GM12878 (cell line): ENCODE measurements around the gene WDFY1. TPM values are rescaled to one million over a fixed set of nuclear protein-coding genes. Genes with fewer than 3 reads are reported as not detected.

Experiments
- ATAC-seq: fragments of 200-7000 bp; cut with Tn5 transposase; 3 replicates; pipeline ENCODE4 v1.9.1; 2020; ENCODE audit warnings: mild to moderate bottlenecking, moderate library complexity
- BruUV-seq: library from RNA; stranded (reverse); fragments of 400-500 nt; replicated peaks from 2 replicates; lab custom pipeline; 2021; lab: Mats Ljungman, UMichigan
- CTCF ChIA-PET: fragments of 300-600 bp; sonication (Branson Sonifier 250); formaldehyde crosslinking; extraction: SDS; loops from one replicate; lab custom pipeline; 2021; ENCODE audit warnings: inconsistent platforms; lab: Yijun Ruan, JAX
- POLR2A ChIA-PET: fragments of 350-600 bp; formaldehyde crosslinking; extraction: SDS; loops from one replicate; lab custom pipeline; 2021; ENCODE audit warnings: inconsistent platforms; lab: Charles Lee
- RAD21 ChIA-PET: fragments of 300-600 bp; sonication (Branson Sonifier 250); formaldehyde crosslinking; loops from one replicate; lab custom pipeline; 2023; ENCODE audit warnings: antibody characterized with exemption; ENCODE audit not compliant: unreplicated experiment; lab: Charles Lee
- SMC1A ChIA-PET: fragments of 300-600 bp; sonication (Branson Sonifier 250); formaldehyde crosslinking; loops from one replicate; lab custom pipeline; 2023; ENCODE audit not compliant: unreplicated experiment, uncharacterized antibody; lab: Charles Lee
- DNase-seq: peaks from one replicate; pipeline ENCODE4 v3.0.0-alpha.2; 2011; ENCODE audit warnings: low read depth, low spot score
- FAIRE-seq: peaks from 3 replicates; lab custom pipeline; 2011; peaks lifted over from hg19 to GRCh38; lab: Jason Lieb, UNC
- H2AFZ ChIP-seq: 2 replicates; pipeline ENCODE4 v1.6.0; 2011; ENCODE audit warnings: low read depth, low read length, control low read depth; ENCODE audit not compliant: control insufficient read depth
- H3K27ac ChIP-seq: 2 replicates; pipeline ENCODE4 v1.5.1; 2011; ENCODE audit warnings: control low read depth; ENCODE audit not compliant: control insufficient read depth, insufficient read depth
- H3K27me3 ChIP-seq, 2 experiments: replicated peaks in 1 of 2; 2 replicates each; pipeline versions ENCODE4 v1.6.0 to v1.6.1; 2011; ENCODE audit warnings: low read length in 1 of 2; ENCODE audit not compliant: control insufficient read depth in 2 of 2, insufficient read depth in 2 of 2
- H3K36me3 ChIP-seq, 2 experiments: 2 replicates each; pipeline ENCODE4 v1.5.1; 2011; ENCODE audit warnings: low read length in 1 of 2; ENCODE audit not compliant: control insufficient read depth in 2 of 2, insufficient read depth in 2 of 2
- H3K4me1 ChIP-seq: 2 replicates; pipeline ENCODE4 v1.6.1; 2011; ENCODE audit warnings: mild to moderate bottlenecking, low read length, moderate library complexity, mixed read lengths; ENCODE audit not compliant: control insufficient read depth, insufficient read depth
- H3K4me2 ChIP-seq: 2 replicates; pipeline ENCODE4 v1.6.0; 2011; ENCODE audit warnings: control low read depth; ENCODE audit not compliant: control insufficient read depth, insufficient read depth
- H3K4me3 ChIP-seq: fragments of 200-600 bp; sonication (generic); 2 replicates; pipeline ENCODE4 v1.5.1; 2016
- H3K79me2 ChIP-seq: 2 replicates; pipeline ENCODE4 v1.6.0; 2011; ENCODE audit warnings: low read length; ENCODE audit not compliant: control insufficient read depth, insufficient read depth
- H3K9ac ChIP-seq: 2 replicates; pipeline ENCODE4 v1.8.0; 2011; ENCODE audit warnings: low read length, control low read depth, mixed read lengths; ENCODE audit not compliant: control insufficient read depth, insufficient read depth
- H3K9me3 ChIP-seq: replicated peaks from 3 replicates; pipeline ENCODE4 v1.5.1; 2011; ENCODE audit warnings: mild to moderate bottlenecking, low read length; ENCODE audit not compliant: control insufficient read depth, insufficient read depth
- H4K20me1 ChIP-seq: 2 replicates; pipeline ENCODE4 v1.6.0; 2011; ENCODE audit not compliant: control insufficient read depth, insufficient read depth
- BCL11A ChIP-seq: IDR thresholded peaks from 2 replicates; pipeline ENCODE4 v1.6.1; 2011; ENCODE audit warnings: low read depth, low read length
- BHLHE40 ChIP-seq, 2 experiments: fragments of 450-650 bp in 1 of 2; IDR thresholded peaks; 2 replicates each; pipeline ENCODE4 v1.6.1; 2011 to 2017; ENCODE audit warnings: low read depth in 2 of 2, borderline replicate concordance in 1 of 2, improper control_type of control experiment in 1 of 2, low read length in 1 of 2, mild to moderate bottlenecking in 1 of 2
- EP300 ChIP-seq, 2 experiments: fragments of 150-350 bp in 1 of 2; IDR thresholded peaks; 2 replicates each; pipeline ENCODE4 v1.6.1; 2011 to 2012; ENCODE audit warnings: low read depth in 2 of 2, low read length in 2 of 2, borderline replicate concordance in 1 of 2, improper control_type of control experiment in 1 of 2, inconsistent platforms in 1 of 2; ENCODE audit not compliant: control insufficient read depth in 1 of 2
- IKZF2 ChIP-seq, 2 experiments: fragments of 450-650 bp; IDR thresholded peaks; 2 replicates each; pipeline ENCODE4 v1.6.1; 2017; ENCODE audit warnings: mild to moderate bottlenecking in 2 of 2, moderate library complexity in 2 of 2
- MEF2B ChIP-seq: fragments of 450-650 bp; IDR thresholded peaks from 2 replicates; pipeline ENCODE4 v1.6.1; 2018; ENCODE audit warnings: mild to moderate bottlenecking, moderate library complexity; ENCODE audit not compliant: partially characterized antibody, poor library complexity, severe bottlenecking
- MTA2 ChIP-seq: fragments of 450-650 bp; IDR thresholded peaks from 2 replicates; pipeline ENCODE4 v1.6.1; 2016; ENCODE audit warnings: low read depth, mild to moderate bottlenecking, moderate library complexity
- SMAD1 ChIP-seq: fragments of 450-650 bp; IDR thresholded peaks from 2 replicates; pipeline ENCODE4 v1.6.1; 2018; ENCODE audit warnings: mild to moderate bottlenecking, low read depth; ENCODE audit not compliant: partially characterized antibody
- ZNF384 ChIP-seq: IDR thresholded peaks from 2 replicates; pipeline ENCODE4 v1.6.1; 2012; ENCODE audit warnings: low read depth, mild to moderate bottlenecking, low read length, improper control_type of control experiment, borderline replicate concordance
- WGBS: methylation state at CpG from one replicate; pipeline ENCODE4 v1.1.6; 2016; ENCODE audit warnings: low lambda C conversion rate; ENCODE audit not compliant: insufficient replicate concordance, insufficient coverage; ENCODE audit errors: missing lambda C conversion rate; 5-methylcytosine and 5-hydroxymethylcytosine counted together
- in situ Hi-C: fragments of 300-500 bp; cut with MboI; formaldehyde crosslinking; loops from 9 replicates; pipeline ENCODE4 v1.14.3; 2018; ENCODE audit warnings: mixed read lengths
- intact Hi-C: fragments of 100-400 bp; cut with micrococcal nuclease; formaldehyde crosslinking; loops from one replicate; pipeline ENCODE4 v1.14.2; 2022; ENCODE audit not compliant: unreplicated experiment
- polyA plus RNA-seq, 11 experiments: library from polyadenylated mRNA; depleted of rRNA in 4 of 11; unstranded in 6 of 11; stranded (reverse) in 5 of 11; fragments of >200 nt; fragmentation: Nextera tagmentation in 4 of 11; fragmentation: Illumina TruSeq in 1 of 11; extraction: Ambion mirVana in 4 of 11; extraction: Trizol in 1 of 11; gene quantifications; 1 replicate in 1 of 11; 2 replicates in 10 of 11; pipeline versions ENCODE4 v1.2.1 to v1.2.3, GENCODE V29; 2011 to 2016; ENCODE audit warnings: inconsistent platforms in 2 of 11, missing spikeins in 2 of 11, low read depth in 1 of 11
- total RNA-seq, 4 experiments: library from RNA; depleted of rRNA in 3 of 4; stranded (reverse); fragments of >200 nt in 3 of 4; fragmentation: Illumina TruSeq in 1 of 4; extraction: Trizol in 1 of 4; gene quantifications; 2 replicates each; pipeline versions ENCODE4 v1.2.1 to v1.2.3, GENCODE V29; 2013 to 2021
- TF ChIP-seq, protein P1 (sequence below): IDR thresholded peaks from 2 replicates; pipeline ENCODE4 v1.6.1; 2012; ENCODE audit warnings: low read depth, low read length, improper control_type of control experiment
- TF ChIP-seq, protein P2 (sequence below): fragments of 450-650 bp; IDR thresholded peaks from 2 replicates; pipeline ENCODE4 v1.6.1; 2017; ENCODE audit warnings: mild to moderate bottlenecking, moderate library complexity
- TF ChIP-seq, protein P3 (sequence below): fragments of 450-650 bp; IDR thresholded peaks from 2 replicates; pipeline ENCODE4 v1.6.1; 2017; ENCODE audit warnings: mild to moderate bottlenecking
- TF ChIP-seq, protein P4 (sequence below): IDR thresholded peaks from 2 replicates; pipeline ENCODE4 v1.6.1; 2011; ENCODE audit warnings: low read depth, low read length, improper control_type of control experiment, borderline replicate concordance

The WDFY1 gene
- total and polyA plus RNA-seq, 10 of the 15 experiments (the other 5 are each of a cell fraction or from before 2014, with no cell fraction given) = 2.9 to 28.1 (median 13.1) TPM

DNA sequence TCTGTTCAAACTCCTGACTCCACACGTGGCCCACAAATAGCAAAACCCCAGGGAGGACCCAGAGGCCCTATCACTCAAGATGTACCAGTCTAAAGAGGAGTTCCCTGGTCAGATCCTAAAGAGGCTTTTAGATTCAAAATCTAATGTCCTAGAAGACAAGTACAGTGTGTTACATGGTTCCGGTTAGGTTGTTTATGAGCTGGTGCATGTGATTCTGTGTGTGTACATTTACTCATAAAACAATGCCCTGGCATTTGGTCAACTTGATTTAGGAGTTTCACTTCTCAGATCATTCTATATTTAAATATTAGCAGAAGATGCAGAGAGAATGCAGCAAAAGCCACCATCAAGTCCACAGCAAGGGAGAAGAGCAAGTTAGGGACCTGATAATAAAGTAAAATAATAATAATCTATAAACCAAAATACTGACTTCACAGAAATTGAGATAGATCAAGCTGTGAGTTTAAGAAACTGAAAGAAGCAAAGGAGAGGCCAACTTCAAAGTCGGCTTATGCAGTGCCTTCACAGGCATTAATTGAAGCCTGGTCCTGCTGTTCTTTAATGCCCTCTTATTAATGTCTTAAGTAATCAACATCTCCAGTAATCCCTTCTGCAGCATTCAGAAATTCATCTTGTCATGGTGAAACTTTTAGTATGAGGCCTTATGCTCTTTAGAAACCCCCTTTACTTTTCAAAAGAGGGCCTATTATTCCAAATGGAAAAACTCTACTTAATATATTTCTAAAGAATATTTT is 103.5 kb downstream of the WDFY1 start:
- SMC1A ChIA-PET = interaction anchor here (1.2 to 1.5 kb wide), 3 partner anchors 12 to 56 kb away, joined by 3 to 5 read pairs (median 4); no protein-coding TSS in a partner anchor
- peak overlapping the region; percentile 35 for H3K4me2 ChIP-seq
- TF ChIP-seq BHLHE40 (IDR thresholded peaks at IDR 0.05; ENCODE audit: borderline replicate concordance in 1 of 2, low read depth in 2 of 2, low read length in 1 of 2) (peak; percentile 42 to 57; a peak in 2 of 4 replicates), MEF2B (peak; percentile 29), MTA2 (peak; percentile 26; the same call in 1 of the 2 replicates), ZNF384 (no peak), EP300 (IDR thresholded peaks at IDR 0.05; ENCODE audit: borderline replicate concordance in 1 of 2, control insufficient read depth in 1 of 2, low read depth in 2 of 2, low read length in 2 of 2) (peak in 1 of 2 experiments; percentile 19; a peak in 1 of 4 replicates), SMAD1 (no peak), BCL11A (no peak), IKZF2 (IDR thresholded peaks at IDR 0.05) (0 out of 4 replicates have a peak, but pooled peaks of 1 of the 2 experiments have one; percentile 9)
- TF ChIP-seq, protein P1, sequence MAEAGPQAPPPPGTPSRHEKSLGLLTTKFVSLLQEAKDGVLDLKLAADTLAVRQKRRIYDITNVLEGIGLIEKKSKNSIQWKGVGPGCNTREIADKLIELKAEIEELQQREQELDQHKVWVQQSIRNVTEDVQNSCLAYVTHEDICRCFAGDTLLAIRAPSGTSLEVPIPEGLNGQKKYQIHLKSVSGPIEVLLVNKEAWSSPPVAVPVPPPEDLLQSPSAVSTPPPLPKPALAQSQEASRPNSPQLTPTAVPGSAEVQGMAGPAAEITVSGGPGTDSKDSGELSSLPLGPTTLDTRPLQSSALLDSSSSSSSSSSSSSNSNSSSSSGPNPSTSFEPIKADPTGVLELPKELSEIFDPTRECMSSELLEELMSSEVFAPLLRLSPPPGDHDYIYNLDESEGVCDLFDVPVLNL = no peak
- TF ChIP-seq, protein P2, sequence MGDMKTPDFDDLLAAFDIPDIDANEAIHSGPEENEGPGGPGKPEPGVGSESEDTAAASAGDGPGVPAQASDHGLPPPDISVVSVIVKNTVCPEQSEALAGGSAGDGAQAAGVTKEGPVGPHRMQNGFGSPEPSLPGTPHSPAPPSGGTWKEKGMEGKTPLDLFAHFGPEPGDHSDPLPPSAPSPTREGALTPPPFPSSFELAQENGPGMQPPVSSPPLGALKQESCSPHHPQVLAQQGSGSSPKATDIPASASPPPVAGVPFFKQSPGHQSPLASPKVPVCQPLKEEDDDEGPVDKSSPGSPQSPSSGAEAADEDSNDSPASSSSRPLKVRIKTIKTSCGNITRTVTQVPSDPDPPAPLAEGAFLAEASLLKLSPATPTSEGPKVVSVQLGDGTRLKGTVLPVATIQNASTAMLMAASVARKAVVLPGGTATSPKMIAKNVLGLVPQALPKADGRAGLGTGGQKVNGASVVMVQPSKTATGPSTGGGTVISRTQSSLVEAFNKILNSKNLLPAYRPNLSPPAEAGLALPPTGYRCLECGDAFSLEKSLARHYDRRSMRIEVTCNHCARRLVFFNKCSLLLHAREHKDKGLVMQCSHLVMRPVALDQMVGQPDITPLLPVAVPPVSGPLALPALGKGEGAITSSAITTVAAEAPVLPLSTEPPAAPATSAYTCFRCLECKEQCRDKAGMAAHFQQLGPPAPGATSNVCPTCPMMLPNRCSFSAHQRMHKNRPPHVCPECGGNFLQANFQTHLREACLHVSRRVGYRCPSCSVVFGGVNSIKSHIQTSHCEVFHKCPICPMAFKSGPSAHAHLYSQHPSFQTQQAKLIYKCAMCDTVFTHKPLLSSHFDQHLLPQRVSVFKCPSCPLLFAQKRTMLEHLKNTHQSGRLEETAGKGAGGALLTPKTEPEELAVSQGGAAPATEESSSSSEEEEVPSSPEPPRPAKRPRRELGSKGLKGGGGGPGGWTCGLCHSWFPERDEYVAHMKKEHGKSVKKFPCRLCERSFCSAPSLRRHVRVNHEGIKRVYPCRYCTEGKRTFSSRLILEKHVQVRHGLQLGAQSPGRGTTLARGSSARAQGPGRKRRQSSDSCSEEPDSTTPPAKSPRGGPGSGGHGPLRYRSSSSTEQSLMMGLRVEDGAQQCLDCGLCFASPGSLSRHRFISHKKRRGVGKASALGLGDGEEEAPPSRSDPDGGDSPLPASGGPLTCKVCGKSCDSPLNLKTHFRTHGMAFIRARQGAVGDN = 0 out of 2 replicates have a peak, but pooled peaks have one; percentile 22
- TF ChIP-seq, protein P3, sequence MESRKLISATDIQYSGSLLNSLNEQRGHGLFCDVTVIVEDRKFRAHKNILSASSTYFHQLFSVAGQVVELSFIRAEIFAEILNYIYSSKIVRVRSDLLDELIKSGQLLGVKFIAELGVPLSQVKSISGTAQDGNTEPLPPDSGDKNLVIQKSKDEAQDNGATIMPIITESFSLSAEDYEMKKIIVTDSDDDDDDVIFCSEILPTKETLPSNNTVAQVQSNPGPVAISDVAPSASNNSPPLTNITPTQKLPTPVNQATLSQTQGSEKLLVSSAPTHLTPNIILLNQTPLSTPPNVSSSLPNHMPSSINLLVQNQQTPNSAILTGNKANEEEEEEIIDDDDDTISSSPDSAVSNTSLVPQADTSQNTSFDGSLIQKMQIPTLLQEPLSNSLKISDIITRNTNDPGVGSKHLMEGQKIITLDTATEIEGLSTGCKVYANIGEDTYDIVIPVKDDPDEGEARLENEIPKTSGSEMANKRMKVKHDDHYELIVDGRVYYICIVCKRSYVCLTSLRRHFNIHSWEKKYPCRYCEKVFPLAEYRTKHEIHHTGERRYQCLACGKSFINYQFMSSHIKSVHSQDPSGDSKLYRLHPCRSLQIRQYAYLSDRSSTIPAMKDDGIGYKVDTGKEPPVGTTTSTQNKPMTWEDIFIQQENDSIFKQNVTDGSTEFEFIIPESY = no peak
- TF ChIP-seq, protein P4, sequence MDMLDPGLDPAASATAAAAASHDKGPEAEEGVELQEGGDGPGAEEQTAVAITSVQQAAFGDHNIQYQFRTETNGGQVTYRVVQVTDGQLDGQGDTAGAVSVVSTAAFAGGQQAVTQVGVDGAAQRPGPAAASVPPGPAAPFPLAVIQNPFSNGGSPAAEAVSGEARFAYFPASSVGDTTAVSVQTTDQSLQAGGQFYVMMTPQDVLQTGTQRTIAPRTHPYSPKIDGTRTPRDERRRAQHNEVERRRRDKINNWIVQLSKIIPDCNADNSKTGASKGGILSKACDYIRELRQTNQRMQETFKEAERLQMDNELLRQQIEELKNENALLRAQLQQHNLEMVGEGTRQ = no peak
- H3K4me1 ChIP-seq = peaks cover 5% of the 10 kb centered on the region; the same call in 1 of the 2 replicates
- POLR2A ChIA-PET = no interaction called here
- ATAC-seq (peak; percentile 21), DNase-seq (no peak), FAIRE-seq (no peak)
- BruUV-seq = no TSS peak
- no peaks in the 10 kb centered on the region for H4K20me1 ChIP-seq
- no peaks in the 10 kb centered on the region for H3K36me3 ChIP-seq
- no peak overlapping the region for H3K9ac ChIP-seq
- no peaks in the 10 kb centered on the region for H3K9me3 ChIP-seq
- H3K27me3 ChIP-seq = no peaks in the 10 kb centered on the region
- intact Hi-C loops = no loop called here
- in situ Hi-C loops = no loop called here
- no peak overlapping the region for H3K4me3 ChIP-seq
- H3K27ac ChIP-seq = no peak overlapping the region
- RAD21 ChIA-PET = no interaction called here
- 62% methylated on average over 3 of the region's 3 CpGs for WGBS
- H2AFZ ChIP-seq = peak overlapping the region; percentile 41
- CTCF ChIA-PET = interaction anchor here (0.8 to 1.4 kb wide), 3 partner anchors 12 to 18 kb away, joined by 3 read pairs; no protein-coding TSS in a partner anchor
- H3K79me2 ChIP-seq = peaks cover 4% of the 10 kb centered on the region; the same call in 1 of the 2 replicates
